GM12872 (cell line): Measurements from ENCODE around the gene ATP8A1.

Source experiments
- CTCF ChIP-seq: IDR thresholded peaks from 3 replicates; pipeline ENCODE4 v1.5.1; 2011; ENCODE audit warnings: low read depth, mild to moderate bottlenecking, low read length, moderate library complexity; ENCODE audit not compliant: insufficient read depth

The ATP8A1 gene

GRCh38 chr4:42618023-42618422, 38.9 kb downstream of the ATP8A1 start:
- no peak for TF ChIP-seq CTCF

- no peak for TF ChIP-seq CTCF
Measured at GRCh38 chr4:42617030-42617429, 39.9 kb downstream of the ATP8A1 start.

GRCh38 chr4:42616572-42616971, 40.3 kb downstream of the ATP8A1 start:
- no peak for TF ChIP-seq CTCF

GRCh38 chr4:42615131-42615763, 41.7 kb downstream of the ATP8A1 start:
- TF ChIP-seq CTCF, result no peak

GRCh38 chr4:42612898-42613297, 44.0 kb downstream of the ATP8A1 start:
- TF ChIP-seq CTCF, result no peak

GRCh38 chr4:42610941-42611340, 46.0 kb downstream of the ATP8A1 start:
- no peak for TF ChIP-seq CTCF

GRCh38 chr4:42609051-42609450, 47.9 kb downstream of the ATP8A1 start:
- no peak for TF ChIP-seq CTCF
